NCI-H510A treated with DMSO at 0.1 percent for 48 hours (cell line): ENCODE results near the gene B3GAT1.

Experiments
- DNase-seq: peaks from one replicate; lab custom pipeline; 2025; lab: John Stamatoyannopoulos, UW

B3GAT1 gene

DNA sequence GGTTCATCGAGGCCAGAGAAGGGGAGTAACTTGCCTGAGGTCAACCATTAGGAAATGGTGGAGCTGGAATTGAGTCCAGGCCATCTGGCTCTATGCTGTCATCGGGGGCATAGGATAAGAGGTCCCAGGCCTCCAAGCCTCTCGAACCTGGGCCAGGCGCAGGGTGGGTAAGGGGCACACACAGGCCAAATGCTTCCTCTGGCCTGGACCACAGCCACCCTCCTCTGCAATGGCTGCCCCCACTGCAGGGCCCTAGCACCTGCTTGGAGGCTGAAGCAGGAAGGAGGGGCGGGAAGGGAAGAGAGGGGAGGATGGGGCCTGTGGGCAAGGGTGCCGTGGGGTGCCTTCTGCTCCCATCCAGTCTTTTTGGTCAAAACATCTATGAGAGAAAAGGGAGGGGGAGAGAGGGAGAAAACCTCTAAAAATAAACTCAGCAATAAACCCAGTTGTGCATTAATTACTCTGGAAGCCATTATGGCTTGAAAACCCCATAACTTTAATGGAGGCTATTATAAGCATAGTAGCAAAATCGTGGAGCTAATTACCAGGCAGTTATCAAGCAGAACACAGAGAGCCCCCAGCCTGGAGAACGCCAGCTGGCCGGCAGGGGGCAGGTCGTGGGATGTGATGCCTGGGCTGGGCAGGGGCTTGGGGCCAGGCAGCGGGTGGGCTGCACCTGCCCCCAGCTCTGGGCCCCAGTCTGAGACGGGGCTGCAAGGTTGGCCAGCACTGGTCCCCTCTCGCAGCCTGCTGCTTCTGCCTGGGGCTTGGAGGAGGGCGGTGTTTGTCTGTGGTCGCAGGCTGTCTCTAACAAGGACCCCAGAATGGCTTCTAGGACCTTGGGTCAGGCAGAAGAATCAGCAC is 21.1 kb downstream of the B3GAT1 start:
- no peak for DNase-seq

DNA sequence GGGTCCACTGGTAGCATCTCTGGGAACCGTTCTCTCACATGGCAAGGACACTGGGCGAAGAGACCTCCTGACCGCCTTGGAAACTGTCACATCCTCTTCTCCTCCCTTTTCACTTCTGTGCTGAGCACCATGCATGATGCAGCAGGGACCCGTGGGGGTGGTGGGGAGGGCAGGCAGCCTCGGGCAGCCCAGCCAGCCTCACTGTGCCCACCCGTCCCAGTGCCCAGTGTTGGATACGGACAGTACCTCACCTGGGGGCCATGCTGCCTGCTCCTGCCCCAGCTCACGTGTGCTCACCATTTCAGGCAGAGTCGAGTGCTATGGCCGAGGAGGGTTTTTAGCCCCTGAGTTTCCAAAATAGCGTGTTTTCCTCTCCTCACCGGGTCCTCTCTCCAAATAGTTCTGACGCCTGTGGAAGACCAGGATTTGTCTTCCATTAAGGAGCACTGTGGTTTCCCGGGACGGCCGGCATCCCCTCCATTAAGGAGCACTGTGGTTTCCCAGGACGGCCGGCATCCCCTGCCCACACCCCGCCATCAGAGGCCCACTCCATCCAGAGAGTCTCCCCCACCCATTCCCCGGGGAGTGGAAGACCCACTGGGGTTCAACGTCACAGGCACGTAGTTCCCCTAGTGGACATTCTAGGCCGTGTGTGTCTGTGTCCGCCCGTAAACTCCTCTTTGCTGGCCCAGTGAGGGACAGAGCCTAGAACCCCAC is 22.4 kb downstream of the B3GAT1 start:
- no peak for DNase-seq

DNA sequence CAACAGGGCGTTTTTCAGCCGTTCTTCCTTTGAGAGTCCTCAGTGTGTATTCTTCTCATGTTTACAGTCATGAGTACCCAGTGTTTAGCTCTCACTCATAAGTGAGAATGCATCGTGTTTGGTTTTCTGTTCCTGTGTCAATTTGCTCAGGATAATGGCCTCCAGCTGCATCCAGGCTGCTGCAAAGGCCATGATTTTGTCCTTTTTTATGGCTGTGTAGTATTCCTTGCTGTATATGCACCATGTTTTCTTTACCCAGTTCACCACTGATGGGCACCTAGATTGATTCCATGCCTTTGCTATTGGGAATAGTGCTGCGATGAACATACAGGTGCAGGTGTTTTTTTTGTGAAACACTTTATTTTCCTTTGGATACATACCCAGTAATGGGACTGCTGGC is 23.5 kb downstream of the B3GAT1 start:
- no peak for DNase-seq

DNA sequence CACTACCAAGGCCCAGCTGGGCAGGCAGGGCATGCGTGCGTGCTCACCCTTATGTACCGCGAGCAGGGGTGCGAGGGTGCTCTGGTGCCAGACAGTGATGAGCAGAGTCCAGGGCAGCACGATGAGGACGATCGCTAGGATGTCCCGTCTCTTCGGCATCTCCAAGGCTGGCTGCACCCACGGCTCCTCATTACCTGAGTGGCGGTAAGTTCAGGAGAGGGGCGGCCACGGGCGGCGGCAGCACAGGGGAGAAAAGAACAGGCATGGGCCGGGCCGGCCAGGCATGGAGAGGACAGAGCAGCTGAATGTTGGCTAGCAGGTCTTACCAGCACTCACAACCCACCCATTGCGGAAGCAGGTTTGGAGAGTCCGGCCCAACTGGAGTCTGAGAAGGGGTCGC is 24.5 kb downstream of the B3GAT1 start:
- DNase-seq: no peak

DNA sequence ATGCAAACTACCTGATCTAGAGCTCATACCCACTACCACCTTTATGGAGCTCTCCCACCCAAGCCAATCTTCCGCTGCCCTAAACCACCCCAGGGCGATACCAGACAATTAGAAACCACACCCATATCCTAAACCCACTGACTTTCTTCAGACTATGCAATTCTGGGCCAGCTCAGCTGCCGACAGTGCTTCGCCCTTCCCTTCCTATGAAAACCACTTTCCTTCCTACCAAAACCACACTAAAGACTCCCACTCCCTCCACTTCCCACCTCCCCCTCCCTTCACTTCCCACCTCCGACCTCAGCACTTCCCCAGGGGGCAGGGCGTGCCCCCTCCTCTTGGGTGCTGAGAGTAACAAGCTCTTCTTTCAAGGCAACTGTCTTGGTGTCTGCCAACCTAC is 25.1 kb downstream of the B3GAT1 start:
- DNase-seq: no peak

DNA sequence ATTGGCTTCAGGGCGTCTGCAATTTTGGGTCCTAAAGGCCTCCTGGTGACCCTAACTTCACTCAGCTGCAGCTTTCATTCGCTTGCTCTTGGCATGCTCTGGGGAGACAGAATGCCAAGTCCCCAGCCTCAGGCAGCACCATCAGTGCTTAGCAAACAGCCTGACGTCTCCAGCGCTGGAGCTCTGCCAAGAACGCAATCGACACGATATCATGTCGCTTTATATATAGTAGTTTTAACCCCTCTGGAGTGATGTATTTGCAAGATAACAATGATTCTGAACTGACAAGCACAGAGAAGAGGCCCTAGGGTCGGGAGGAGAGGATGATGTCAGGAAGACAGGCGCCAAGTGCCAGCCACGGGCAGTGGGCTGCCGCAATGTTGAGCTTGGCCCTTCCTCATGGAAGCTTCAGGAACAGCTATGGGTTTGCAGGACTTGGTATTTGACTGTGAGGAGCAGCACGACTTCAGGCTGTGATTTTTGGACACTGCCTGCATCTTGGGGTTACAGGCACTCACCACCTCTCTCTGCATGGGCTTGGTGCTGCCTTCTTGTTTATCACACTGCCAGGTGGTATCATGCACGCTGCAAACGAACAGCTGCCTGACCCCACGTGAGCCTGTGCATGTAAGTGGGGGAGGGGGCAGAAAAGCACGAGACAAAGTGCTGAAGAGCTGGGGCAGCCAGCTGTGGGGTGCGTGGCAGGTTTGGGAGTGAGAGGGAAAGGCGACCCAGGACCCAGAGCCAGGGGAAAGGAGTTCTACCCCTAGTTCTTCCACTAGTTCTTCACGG is 26.1 kb downstream of the B3GAT1 start:
- DNase-seq: peak; percentile 40

DNA sequence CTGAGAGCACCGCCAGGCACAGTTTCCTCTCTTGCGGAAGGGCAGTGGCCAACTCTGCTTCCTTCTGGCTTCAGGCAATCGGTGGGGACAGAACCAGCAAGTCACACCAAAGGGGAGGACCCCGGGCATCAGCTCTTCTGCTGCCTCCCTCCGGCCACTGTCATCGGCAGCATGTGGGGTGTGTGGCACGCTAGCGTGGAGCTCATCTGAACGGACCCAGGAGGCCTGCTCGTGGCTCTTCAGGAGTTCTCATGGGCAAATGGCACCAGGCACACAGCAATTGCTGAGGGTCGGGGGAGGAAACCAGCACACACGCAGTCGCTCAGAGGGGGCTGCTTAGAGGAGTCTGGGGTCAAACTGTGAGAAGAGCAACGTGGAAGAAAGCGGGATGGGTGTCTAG is 26.9 kb downstream of the B3GAT1 start:
- DNase-seq: no peak

DNA sequence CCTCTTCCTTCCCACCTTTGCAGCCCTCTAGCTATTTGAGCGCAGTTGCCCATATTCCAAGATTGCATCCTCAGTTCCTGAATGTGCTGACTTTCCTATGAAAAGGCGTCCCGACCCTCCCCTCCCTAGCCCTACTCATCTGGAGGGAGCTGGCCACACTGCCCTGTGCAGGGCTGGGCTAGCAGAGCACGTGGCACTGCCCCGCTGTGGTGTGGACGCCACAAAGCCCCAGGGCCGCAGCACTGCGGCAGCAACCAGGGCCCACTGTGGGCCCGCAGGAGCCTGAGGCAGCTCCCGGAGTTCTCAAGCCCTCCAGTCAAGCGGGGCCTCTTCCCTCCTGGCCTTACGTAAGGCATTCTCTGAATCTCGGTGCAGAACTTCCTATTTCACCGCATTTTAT is 27.6 kb downstream of the B3GAT1 start:
- DNase-seq: no peak

DNA sequence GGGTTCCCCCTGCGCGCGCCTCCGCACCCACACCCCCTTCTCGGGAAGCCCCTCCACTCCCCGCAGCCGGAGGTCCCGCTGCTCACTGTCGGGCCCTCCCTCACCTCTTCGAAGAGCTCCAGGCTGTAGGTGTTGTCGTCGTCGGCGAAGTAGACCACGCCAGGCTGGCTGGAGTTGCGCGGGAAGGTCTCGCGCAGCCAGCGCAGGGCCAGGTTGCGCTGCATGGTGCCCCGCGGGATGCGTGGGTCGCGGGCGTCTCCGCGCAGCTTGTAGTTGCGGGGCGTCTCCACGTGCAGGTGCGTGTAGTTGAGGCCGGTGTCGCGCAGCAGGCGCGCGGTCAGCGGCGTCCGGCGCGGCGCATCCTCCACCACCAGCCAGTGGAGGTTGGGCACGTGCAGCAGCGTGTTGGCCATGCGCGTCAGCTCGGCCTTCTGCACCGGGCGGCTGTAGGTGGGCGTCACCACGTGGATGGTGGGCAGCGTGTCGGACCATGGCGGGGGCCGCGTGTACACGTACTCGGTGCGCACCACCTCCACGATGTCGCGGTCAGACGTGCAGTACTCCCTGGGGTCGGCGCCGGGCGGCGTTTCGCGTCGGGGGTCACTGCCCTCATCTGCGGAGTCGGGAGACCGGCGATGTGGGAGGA is 28.3 kb downstream of the B3GAT1 start:
- DNase-seq: no peak

DNA sequence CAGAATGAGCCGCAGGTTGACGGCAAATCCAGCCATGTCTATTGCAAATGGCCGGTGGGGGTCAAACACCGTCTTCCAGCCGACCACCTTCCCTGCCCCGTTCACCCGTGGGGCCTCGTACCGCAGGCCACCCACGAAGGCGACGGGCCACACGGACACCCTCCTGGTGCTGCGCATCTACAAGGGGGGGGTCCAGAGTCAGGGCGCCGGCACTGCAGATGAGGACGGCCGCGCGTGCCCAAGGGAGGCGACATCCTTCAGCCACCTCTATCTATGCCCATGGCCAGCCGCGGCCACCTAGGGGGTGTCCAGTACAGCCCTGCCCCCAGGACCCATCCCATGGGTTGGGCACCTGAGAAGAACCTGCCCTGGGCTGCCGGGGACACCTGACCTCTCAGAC is 29.2 kb downstream of the B3GAT1 start:
- DNase-seq: no peak

DNA sequence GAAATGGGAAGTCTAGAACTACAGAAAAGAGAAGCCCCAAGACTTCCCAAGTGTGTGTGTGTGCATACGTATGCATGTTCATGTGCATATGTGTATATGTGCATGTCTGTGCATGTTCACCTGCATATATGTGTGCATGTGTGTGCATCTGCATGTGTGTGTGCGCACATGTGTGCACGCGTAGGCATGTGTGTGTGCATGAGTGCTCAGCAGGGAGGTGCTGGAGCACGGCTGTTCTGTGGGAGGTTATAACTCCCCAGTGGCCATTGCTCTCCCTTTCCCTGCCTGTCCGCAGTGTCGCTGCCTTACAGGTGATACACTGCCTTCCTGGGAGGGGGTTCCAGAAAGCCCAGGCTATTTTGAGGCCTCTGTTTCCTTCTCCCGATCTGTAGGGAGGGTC is 29.8 kb downstream of the B3GAT1 start:
- DNase-seq: no peak

DNA sequence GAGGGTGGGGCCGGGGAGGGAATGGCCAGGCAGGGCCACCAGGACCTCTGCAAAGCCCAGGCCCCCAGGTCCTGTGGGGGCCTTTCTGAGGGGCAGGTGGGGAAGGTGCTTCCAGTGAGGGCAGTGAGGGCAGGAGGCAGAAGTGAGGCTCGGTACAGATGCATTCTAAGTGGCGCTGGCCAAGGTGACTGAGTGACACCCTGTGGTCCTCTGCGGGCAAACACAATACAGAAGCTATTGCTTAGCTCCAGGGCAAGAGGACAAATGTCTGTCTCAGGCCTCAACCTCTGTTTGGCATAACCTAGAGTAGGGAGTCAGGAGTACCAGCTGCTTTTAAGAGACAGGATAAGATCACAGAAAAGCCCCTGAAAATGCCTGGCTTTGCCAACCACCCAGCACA is 31.3 kb downstream of the B3GAT1 start:
- no peak for DNase-seq

DNA sequence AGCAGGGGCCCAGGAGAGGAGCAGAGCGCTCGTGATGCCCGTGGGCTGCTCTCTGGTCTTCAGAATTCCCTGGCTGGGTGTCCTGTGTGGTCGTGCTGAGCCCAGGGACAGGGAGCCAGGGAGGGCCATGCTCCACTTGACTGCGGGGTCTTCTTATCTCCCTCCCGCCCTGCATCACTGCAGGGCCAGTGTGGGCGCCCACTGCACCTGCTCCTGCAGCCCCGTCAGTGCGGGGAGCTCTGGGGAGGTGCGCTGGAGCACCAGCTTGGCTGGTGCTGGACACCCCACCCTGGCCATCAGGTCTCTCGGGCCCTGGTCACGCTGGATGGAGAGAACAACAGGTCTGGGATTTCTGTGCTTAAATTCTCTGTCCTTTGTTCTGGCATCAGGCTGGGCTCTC is 31.8 kb downstream of the B3GAT1 start:
- DNase-seq: no peak

DNA sequence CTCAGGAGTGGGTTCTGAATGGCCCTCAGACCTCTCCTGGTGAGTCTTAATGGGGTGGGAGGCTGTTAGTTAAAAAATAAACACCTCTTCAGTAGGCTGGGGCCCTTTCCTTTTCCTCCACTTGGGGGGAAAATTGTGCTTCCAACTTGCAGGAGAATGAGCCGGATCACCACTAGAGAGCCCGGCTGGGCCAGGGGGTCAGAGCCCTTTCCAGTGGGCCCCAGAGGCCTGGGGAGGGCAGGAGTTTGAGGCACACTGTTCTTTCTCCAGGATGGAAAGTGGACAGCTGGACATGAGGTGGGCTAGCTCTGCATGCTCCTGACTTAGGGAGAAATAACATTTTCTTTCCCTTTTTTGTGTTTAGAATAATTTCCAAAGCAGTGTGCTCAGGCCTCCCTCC is 32.8 kb downstream of the B3GAT1 start:
- no peak for DNase-seq

DNA sequence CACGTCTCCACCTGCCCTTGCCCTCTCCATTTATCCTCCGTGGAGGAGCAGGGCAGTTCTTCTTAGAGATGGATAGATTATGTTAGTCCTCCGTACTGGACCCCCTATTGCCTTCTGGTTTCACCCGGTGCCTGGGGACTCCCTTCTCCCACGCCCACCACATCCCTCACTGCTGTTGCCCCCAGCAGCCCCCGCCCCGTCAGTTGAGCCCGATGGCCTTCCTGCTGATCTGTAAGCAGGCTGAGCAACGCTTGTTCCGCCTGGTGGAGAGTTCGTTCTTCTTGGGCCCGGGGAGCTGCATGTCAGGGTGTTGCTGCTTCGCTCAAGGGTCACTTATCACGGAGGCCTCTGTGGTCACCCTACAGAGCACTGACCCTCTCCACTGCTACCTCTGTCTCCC is 34.2 kb downstream of the B3GAT1 start:
- DNase-seq: no peak

DNA sequence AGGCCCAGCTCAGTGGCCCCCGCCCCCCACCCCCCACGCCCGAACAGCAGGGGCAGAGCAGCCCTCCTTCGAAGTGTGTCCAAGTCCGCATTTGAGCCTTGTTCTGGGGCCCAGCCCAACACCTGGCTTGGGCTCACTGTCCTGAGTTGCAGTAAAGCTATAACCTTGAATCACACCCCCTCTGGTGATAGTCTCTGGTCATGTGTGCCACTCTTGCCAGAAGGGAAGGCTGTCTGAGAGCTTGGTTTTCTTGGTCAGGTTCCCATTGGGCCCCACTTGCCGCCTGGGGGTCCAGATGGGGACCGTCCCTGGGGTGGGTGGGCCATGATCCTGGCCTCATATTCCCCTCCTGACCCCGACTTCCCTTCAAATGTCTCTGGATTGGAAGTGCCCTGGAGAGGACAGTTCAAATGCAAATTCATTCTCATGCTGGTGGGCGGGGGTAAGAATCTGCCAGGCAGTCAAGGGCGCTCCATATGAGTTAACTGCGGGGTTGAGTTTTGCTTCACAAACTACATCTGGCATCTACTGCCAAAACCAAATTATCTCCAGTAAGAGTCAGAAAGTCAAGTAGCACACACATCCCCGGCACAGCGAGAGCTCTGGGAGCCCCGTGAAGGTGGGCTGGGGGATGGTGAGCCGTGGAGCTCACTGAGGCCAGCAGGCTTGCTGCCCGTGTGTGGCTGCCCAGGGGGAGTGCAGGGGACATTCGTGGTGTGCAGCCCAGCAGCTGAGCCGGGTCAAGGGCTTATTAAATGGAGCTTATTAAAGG is 35.7 kb downstream of the B3GAT1 start:
- DNase-seq: no peak

DNA sequence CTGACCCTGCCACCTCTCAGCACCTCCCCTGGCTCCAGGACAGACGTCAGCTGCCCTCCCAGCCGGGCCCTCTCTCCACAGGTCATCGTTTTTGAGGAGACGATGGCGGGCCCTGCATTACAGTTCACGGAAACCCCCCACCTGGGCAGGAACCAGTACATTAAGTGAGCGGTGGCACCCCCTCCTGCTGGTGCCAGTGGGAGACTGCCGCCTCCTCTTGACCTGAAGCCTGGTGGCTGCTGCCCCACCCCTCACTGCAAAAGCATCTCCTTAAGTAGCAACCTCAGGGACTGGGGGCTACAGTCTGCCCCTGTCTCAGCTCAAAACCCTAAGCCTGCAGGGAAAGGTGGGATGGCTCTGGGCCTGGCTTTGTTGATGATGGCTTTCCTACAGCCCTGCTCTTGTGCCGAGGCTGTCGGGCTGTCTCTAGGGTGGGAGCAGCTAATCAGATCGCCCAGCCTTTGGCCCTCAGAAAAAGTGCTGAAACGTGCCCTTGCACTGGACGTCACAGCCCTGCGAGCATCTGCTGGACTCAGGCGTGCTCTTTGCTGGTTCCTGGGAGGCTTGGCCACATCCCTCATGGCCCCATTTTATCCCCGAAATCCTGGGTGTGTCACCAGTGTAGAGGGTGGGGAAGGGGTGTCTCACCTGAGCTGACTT is 37.0 kb downstream of the B3GAT1 start:
- no peak for DNase-seq

DNA sequence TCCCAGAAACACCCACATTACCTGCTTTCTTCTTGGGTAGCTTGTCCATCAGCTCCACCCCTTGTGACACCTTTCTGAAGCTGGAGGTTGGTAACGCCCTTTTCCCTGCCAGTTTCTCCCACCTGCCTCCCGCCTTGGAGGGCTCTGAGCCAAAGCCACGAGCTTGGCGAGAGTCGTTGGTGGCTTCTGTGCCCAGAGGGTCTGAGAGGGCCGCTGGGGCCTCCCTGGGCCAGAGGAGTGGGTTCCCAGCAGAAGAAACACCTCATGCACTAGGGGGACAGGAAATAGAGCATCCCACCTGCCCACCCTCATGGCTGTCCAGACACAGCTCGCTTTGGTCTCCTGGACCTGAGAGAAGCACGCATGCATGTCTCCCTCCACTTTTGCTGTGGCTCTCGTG is 37.9 kb downstream of the B3GAT1 start:
- DNase-seq: no peak

DNA sequence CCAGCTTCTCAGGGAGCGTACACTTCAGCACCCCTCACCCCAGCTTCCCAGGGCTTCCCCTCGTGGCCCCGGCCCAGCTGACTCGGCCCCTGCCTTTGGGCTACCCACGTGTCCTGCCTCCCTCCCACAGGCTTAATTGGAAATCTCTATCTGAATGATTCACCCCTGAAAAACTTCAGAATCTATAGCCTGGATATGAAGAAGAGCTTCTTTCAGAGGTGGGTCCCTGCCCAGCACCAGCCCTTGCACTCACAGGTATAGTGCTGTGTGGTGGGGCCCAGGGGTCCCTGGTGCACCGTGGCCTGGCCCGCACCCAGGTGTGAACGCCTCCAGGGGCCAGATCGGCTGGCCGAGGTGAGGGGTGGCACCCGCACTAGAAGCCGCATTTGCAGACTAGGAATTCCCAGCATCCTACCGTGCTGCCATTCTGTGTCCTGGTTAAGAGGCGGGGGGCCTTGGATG is 38.4 kb downstream of the B3GAT1 start:
- DNase-seq: no peak

DNA sequence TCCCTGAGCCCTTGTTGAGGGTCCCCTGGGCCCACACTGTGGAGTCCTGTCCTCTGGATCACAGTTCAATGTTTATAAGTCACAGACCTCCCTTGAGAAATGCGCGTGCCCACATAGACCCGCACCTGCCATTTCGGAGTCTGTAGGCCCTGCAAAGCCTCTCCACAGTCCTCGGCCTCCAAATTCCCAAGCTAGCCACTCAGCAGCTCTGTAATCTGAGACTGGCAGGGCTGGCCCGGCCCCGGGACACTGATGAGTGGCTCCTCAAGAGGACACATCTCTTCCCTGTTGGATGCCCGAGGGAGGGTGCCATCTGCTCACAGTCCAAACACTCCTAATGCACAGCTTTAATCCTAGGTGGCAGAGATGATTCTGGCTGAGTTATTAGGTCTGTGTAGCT is 39.1 kb downstream of the B3GAT1 start:
- DNase-seq: peak; percentile 57

DNA sequence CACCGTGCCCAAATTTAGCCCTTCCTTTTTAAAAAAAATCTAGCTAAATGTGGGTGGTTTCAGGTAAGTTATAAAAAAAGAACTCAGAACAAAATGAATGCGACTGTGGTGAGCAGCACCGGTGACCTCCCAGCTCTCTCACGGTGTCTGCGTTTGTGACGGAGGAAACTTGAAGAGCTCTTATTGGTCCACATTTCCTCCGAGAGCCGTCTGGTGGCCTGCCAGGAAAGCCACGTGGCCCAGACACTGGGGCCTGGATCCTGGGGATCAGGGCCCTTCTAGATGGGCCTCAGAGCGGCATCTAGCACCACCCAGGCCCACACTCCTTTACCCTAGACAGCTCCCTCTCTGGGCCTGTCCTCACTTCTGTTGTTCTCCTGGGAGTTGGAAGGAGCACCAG is 39.5 kb downstream of the B3GAT1 start:
- DNase-seq: no peak
